ENCODE results near the gene SAMMSON.

Gene SAMMSON

DNA sequence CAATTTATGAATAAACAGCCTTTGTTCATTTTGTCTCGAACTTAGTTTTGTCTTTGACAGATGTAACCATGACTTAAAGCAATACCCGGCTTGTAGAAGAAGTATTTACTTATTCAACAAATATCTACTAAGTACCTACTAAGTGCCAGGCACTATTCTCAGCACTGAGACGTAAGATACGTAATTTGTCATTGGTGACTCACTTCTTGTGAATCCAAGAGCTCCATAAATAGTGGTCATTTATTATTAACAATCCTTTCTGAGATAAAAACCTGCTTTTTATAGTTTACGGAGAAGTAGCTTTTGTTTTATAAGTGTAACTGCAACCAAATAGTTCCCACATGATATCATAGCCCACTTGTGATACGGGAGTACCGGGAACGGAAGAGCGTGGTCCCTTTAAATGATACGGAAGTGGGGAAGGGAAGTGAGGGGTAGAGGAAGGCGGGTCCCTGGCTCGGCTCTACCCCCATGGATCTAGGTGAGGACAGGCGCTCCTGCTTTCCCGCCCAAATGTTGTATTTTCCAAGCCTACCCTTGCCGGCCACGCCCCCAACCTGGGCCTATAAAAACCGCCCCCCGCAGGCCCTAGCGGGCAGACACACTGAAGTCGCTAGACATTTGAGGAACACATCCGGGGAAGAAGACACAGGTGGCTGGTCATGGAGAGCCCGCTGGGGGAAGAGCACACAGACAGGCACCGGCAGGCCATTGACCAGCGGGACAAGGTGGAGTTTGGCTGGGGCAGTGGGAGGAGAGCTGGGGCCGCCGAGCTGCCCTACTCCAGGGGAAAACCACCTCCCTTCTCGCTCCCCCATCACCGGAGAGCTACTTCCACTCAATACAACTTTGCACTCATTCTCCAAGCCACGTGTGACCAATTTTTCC, at the start of gene SAMMSON:
Gene SAMMSON, plus strand, starts transcription at position 594 of the 888 bp plus-strand sequence.
- DNase-seq (ENCODE audit: low spot score) = no peak

DNA sequence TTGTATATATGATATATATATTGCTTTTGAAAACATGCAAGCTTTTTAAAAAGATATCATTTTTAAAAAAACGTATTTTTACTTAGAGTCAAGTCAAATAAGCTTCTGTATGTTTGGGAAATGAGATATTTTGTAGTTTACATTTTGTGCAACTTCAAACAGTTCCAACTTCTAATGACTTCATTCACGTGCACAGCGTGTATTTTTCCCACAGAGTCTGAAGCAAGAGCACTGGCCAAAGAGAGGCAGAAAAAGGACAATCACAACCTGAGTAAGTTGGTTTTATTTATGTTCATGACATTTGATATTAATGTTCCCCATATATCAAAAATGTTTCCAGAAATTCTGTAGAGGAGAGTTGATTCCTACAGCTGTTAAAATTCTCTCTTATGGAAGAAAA, 47.9 kb upstream of the SAMMSON start:
- no peak for DNase-seq (ENCODE audit: low spot score)

DNA sequence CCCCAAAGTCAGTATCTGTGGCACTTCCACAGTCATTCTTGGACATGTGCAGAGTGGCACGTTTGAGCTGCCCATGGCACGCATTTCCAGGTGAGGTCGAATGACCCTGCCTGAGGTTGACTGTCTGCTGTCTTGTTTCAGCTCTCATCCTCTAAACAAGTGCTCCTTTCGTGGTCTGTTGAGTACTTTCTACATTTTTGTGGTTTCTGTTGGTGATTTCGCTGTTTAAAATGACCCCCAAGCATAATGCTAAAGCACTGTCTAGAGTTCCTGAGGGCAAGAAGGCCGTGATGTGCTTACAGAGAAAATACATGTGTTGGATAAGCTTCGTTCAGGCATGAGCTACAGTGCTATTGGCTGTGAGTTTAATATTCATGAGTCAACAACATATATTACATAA, 40.0 kb upstream of the SAMMSON start:
- no peak for DNase-seq (ENCODE audit: low spot score)

DNA sequence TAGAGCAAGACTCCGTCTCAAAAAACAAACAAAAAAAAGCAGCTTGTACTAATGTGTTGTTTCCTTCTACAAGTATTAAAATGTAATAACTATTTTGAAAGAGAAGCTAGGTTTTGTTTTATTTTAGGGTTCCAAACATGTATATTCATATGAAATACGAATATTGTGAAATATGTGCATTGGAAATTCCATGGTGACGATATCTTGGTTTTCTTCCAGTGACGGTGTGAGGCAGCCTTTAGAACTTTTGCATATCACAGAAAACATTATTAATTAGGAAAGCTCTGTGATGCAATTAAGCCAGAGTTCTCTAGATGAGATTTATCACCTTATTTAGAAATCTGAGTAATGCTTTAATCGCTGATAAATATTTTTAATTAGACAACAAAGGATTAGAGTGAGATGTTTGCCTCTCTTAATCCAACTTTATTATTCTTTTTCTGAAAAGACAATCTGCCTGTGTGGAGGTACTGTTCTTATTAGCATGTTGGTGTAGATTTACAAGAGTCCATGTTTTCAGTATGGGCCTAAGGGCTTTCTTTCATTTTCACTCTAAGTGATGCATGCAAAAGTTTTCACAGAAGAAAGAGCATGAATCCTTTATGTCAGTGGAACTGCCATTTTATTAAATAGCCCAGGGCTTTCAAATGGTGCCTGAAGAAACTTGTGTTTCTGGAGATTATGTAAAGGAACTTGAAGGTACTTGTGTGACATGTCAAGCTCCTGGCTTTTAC, 37.7 kb upstream of the SAMMSON start:
- no peak for DNase-seq (ENCODE audit: low spot score)

DNA sequence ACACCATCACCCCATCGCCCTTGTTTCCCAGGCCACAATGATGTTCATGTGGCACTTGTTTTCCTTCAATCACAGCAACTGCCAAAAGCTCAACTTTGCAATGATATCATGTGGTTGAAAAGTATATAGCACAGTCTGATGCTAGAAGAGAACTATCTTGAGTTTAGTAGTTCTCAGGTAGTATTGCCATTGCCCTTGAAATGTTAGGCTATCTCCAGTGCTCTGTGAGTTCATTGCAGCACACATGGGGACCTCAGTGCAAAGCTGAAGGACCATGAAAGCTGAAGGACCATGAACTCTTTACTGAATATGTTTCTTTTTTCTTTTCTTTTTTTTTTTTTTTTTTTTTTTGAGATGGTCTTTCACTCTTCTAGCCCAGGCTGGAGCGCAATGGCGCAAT, 35.9 kb upstream of the SAMMSON start:
- no peak for DNase-seq (ENCODE audit: low spot score)

DNA sequence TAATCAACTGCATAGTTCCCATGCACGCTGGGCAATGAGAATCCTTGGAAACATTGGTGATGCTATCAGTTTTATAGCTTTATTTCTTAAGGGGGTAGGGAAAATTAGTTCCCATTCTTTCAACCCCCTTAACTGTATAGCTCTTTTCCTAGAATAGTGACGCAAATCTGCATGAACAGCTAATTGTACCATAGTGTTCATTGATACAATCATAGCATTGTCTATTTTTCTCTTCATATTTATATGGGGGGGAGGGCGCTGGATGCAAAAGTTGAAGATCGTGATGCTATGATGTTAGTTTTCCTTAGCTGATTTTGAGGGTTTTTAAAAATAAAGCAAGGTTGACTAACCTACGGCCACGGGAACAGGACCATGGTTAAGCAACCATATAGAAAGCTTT, 32.4 kb upstream of the SAMMSON start:
- no peak for DNase-seq (ENCODE audit: low spot score)

DNA sequence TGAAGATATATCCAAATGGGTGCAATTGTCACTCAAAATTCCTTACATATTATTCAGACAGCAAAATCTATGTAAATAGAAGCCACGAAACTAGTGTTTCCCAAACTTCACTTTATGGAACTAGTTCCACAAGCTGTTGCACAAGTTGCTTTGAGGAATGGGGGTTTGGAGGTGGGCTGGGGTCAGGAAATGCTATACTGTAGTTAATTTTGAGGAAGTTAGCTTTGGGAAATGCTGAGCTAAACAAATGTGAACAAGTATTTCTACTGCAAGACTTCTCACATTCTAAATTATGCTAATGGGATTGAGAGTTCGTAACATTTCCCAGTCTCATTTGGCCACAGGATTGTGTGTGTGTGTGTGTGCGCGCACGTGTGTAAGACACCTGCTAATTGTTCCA, 28.7 kb upstream of the SAMMSON start:
- no peak for DNase-seq (ENCODE audit: low spot score)

DNA sequence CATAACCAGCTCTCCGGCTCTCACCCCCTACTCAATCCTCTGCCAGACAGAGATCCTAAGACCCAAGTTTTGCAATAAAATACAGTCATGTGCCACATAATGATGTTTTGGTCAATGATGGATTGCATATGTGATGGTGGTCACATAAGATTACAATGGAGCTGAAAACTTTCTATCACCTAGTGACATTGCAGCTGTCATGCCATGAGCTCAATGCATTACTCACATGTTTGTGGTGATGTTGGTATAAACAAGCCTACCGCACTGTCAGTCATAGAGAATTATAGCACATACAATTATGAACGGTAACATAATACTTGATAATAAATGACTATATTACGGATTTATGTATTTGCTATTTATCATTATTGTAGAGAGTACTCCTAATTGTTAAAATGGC, 26.9 kb upstream of the SAMMSON start:
- no peak for DNase-seq (ENCODE audit: low spot score)

DNA sequence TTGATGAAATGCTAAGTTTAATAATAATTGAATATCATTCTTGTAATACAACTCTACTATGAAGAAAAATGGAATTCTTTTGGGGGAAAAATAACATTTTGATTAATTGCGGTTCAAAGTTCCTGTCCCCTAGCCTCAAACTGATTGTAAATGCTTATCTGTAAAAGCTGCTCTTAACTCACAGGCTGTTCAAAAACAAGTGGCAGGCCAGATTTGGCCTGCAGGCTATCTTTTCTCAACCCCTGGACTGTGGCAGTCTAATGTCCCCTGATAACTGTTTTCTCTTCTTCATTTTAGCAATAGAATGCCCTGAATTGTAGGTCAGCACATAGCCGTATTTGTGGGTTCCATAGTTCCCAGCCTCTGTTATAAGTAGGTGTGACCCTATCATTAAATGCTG, 23.5 kb upstream of the SAMMSON start:
- no peak for DNase-seq (ENCODE audit: low spot score)

DNA sequence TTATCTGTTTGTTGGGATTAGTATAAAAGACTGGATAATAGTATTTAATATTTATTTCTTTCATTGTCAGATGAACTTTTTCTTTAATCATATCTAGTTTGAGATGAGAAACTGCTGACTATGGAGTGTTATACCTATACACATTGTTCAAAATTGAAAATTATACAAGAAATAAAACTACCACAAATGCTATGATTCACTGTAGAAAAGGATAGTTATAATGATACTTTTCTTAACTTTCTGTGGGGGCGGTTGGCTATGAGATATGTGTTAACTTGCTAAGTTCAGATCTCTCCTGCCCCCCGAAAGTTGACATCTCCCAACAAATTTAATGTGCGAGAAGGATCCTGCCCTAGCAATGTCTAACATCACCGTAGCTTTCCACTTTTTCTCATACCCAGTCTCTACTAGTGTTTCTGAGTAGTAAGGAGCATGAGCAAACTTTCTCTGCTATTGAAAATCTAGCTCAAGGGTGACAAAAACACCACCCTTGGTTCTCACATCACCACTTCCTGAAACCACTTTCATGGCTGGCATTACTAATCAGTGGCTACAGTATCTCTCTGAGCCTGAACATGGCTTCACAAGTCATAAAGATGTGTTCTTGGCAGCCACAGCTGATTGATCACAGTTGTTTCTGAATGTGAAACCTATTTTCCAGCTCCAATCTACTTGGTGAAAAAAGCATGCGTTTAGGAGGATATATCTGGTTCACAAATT, 15.8 kb upstream of the SAMMSON start:
- no peak for DNase-seq (ENCODE audit: low spot score)

DNA sequence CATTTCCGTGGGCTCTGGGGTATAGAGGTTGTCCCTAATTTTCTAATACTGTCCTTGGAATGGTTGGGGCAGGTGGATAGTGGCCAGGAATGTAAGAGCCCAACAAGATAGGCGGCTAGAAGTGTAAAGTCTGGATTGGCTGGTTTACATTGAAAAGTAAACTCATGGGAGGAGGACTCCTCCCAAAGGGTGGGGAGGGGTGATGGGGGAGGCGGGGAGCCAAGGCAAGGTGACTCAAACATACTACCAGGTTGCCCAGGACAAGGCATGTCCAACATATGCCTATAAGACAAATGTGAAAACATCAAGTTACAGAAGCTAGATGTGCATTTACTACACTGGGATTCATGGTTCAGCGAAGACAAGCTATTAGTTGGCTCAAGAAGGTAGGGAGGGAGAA, 14.3 kb upstream of the SAMMSON start:
- no peak for DNase-seq (ENCODE audit: low spot score)

DNA sequence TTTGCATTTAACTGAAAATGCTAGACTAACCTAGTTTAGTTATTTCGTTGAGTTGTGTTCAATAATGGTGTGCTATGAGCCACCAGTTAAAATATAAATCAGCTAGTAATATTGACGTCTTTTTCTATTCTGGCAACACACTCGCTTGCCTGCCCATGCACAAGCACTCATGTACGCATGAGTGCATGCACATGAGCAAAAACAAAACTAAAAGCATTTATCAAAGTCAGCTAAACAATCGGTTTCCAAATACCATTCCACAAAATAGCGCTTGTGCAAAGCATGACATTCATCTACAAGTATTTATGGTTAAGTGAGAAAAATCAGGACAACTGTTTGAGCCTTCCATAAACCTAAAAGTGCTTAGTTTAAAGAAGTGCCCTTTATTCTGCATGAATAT, 13.1 kb upstream of the SAMMSON start:
- no peak for DNase-seq (ENCODE audit: low spot score)

DNA sequence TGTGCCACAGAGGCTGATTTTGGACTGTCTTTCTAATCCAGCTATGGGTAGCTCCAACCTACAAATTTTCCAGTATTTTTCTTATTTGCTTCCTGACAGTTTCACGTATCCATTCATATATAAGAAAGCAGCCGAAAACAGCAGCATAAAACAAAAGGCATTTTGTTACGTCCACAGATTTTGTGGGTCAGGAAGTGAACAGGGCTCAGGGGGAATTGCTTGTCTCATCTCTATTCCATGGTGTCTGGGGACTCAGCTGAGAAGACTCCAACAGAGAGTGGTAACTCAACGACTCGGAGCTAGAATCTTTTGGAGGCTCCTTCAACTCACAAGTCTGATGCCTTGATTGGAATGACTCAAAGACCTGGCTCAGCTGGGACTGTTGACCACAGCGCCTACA, 11.7 kb upstream of the SAMMSON start:
- no peak for DNase-seq (ENCODE audit: low spot score)

DNA sequence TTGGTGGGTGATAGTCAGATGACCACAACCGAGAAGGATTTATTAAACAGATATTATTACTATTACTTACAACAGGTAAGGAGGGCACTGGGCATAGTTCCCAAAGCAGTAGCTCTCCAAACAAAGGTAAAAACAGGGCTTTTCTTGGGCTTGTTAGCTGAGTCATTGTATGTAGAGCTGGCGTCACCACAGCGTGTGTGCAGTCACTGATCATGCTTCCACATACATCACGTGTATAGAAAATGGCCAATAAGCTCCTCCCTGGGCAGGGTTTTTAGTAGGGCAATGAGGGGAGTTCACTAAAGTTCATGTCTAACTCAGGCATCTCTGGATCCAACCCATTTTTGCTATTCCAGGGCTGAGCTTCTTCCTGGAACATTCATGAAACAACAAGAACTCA, 5.8 kb upstream of the SAMMSON start:
- no peak for DNase-seq (ENCODE audit: low spot score)

DNA sequence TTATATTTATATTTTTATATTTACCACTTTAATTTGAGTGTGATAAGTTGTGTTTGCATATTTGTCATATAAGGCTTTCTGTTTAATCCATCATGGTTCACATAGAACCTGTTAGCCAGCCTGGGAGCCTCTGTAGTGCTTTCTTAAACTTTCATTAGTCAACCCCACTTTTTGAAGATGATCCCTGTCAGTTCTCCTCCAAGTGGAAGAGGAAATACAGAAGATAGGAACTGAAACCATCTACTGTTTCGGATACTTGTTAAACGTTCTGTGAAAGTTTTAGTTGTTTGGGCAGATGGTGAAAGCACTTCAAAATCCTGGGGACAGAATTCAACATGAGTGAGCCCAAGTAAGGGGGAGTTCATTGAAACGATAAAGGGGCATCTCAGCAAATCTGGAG, 4.6 kb upstream of the SAMMSON start:
- no peak for DNase-seq (ENCODE audit: low spot score)

DNA sequence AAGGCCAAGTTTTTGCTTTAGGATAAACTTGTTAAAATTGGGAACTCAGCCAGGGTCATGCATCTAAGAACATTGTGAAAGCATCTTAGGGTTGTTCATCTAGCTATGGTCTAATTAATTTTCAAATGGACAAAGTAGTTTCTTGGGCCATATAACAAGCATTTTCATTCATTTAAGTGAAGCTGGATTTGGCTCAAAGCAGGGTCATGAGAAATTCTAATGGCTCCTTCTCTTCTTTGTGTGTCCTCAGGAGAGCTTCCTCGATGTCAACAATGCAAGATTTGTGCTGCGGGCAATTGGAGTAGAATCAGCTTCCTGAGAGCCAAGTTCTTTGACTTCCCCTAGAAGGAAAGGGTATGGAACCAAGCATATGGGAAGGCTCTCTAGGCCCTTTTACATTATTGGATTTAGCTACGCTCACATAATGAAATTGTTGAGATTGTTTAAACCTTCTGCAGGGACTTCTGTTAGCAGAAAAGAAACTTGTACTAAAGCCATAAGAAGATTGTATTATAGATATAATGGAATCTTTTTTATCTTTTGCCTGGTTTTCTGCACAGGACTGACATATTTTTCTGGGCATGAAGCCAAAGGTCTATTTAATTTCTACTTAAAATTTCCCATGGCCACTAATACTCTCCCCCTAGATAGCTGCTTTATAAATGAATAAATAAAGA, 1.8 kb upstream of the SAMMSON start:
- DNase-seq (ENCODE audit: low spot score) = no peak

DNA sequence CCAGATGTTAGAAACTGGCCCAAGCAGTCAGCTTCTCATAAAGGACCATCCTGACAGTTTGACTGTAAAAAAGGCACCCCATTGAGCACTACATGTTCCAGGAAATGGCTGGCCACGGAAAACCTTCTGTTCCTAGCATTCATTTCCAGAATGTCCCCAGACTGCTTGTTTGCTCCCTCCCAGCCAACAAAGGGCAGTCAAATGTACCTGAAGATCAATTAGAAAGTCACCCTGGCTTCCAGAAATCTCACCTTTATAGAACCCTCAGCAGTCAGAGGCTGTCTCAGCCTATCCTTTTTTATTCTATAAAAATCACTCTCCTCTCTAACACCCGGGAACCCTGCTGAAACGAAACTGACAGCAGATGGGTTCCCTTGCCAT, 784 bp upstream of the SAMMSON start:
- DNase-seq (ENCODE audit: low spot score) = no peak

DNA sequence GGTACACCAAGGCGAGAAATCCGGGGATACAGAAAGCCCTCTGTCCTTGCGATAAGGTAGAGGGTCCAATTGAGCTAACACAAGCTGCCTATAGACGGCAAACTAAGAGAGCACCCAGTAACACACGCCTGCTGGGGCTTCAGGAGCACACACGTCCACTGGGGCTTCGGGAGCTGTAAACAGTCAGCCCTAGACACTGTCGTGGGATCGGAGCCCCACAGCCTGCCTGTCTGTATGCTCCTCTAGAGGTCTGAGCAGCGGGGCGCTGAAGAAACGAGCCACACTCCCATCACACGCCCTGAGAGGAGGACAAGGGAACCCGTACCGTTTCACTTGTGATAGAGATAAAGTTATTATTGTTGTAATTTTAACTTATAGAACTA, 486 bp downstream of the SAMMSON start:
- DNase-seq (ENCODE audit: low spot score) = no peak

DNA sequence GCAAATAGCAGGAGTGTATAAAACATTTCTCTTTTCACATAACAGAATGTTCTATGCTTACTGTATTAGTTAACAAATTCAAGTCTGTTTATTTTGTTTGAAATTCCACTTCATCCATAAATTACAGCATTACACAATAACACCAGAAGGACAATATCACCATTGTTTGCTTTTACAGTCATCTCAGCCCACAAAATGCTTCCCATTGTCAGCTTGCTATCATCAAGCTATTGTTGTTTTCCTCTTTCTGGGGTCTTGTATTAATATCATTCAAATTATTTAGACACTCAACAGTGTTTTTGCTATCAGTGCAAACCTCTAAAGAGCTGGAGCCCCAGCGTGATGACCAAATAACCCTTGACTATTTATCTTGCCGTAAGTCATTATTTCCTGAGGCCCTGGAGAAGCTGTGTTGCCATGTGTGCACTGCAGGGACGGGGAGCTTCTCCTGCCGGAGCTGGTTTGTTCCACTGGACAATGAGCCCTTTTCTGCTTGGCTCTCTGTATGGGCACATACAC, 1.1 kb downstream of the SAMMSON start:
- no peak for DNase-seq (ENCODE audit: low spot score)

DNA sequence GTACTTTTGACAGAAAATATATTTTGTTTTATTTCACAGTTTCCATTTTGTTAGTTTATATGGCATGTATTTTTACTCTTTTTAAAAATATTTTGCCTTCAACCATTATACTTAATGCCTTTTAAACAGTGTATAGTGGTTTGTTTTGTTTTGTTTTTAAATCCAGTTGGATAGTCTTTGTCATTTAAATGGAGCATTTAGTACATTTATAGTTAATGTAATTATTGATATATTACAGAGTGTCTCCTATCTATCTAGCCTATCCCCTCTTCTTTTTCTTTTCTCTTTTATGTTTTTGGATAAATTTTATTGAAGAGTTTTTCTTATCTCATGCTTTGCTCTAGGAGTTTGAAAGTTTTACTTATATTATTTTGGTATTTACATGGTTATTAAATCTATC, 3.6 kb downstream of the SAMMSON start:
- no peak for DNase-seq (ENCODE audit: low spot score)

DNA sequence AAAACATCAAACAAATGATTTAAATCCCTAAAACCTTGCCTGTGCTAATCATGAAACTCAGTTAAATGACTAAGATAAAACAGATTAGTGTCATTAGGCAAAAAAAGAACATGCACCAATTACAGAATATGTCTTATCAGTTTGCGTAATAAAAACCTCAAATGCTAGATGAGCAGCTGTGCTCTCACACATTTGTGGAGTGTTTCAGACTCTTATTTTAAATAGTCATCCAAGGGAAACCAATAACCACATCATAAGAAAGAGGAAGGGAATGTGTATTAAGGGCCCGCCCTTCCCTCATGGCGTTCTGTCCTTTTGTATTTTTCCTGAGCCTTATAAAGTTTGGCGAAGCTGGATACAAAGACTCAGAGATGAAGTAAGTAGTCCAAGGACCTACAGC, 6.6 kb downstream of the SAMMSON start:
- DNase-seq (ENCODE audit: low spot score) = no peak

DNA sequence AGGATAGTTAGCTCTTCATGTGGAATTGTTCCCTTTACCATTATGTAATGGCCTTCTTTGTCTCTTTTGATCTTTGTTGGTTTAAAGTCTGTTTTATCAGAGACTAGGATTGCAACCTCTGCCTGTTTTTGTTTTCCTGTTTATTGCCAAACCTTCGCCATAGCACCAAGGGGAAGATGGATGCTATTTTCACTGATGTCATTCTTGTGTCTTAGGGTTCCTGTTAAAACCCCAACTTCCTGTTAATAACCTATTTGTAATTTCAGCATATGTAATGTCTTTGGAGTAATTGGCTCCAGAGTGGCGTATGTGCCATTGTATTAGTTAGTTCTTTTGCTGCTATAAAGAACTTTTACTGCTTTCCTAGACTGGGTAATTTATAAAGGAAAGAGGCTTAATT, 10.8 kb downstream of the SAMMSON start:
- DNase-seq (ENCODE audit: low spot score) = no peak

Measured in AG20443 (cell line).